GM19351 (cell line): ENCODE data around the gene CYP11A1.

Experiments
- ATAC-seq: cut with Tn5 transposase; IDR thresholded peaks from one replicate; pipeline ENCODE4 v1.9.1; 2021; ENCODE audit warnings: mild to moderate bottlenecking, moderate library complexity; ENCODE audit not compliant: unreplicated experiment

The CYP11A1 gene

DNA sequence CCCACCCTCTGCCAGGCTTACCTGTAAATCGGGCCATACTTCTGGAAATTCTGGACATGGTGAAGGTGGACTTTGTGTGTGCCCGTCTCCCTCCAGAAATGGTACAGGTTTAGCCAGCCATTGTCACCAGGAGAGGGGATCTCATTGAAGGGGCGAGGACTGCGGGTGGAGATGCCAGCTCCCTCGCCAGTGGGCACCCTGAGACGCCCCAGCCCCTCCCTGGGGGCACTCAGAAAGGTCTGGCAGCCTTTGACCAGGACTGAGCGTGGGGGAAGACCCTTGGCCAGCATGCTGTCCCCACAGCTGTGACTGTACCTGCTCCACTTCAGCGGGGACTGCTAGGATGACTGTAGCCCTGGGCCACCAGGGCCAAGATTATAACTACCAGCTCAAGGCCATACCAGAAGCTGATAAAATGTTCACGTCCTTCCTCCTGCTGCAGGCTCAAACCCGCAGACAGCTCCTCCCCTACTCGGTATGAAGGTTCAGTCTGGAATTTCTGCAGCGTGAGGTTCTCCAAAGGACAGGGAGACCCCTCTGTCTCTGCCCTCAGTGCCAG, at the start of gene CYP11A1:
Gene CYP11A1 (minus strand): TSS at position 351 of the 559 bp plus-strand sequence. CDS start 61 bp downstream, at position 290.
- no peak for ATAC-seq

DNA sequence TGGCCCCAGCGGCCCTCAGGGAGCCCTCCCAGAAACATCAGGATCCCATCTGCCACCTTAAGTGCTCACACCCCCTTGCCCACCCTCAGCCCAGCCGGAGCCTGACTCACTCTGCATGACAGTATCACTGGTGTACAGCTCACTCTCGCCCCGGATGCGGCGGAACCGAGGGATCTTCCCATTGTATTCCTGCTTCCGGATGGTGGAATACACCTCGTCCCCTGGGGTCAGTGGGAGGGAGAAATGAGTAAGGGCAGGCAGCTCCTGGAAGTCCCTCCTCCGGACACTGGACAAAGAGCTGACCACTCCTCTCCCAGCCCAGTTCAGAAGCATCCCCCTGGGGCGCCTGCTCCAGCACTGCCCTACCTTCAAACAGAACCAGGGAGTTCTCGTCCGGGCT, 49.8 kb upstream of the CYP11A1 start:
- no peak for ATAC-seq

DNA sequence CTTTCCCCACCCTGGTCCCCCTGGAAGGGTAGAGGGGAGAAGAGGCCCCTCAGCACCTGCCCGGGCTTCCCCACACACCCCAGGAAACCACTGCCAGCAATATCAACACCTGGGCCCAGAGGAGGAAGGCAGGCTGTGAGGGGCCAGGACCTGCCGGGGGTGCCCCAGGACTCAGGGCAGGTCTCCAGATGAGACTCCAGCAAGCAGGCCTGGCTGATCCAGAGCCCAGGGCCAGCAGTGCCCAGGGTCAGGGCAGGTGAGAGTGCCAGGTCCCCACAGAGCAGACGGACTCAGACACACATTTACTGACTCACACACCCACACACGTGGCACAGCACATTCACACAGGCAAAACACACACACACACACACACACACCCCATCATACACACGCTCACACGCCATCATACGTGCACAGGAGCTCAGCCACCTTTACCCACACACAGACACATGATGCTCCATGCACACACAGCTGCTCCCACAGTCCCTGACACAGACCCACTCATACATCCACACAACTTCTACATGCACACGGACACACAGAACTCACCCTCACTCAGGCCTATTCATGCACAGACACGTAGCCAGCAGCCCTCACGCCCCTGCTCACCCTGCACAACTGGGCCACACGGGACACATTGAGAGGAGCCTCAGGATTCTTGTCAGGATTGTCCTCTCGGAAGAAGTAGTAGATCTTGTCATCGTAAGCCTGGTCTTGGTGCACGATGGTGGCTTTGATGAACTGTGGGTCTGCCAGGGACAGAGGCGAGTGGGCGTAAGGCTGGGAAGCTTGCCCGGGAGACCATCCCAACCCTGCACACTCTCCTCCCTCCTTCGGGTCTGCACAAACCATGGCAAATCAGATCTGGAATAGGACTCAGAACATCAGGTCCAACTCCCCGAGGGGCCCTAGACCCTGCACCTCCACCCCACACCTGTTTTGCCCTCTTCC, 48.8 kb upstream of the CYP11A1 start:
- no peak for ATAC-seq

DNA sequence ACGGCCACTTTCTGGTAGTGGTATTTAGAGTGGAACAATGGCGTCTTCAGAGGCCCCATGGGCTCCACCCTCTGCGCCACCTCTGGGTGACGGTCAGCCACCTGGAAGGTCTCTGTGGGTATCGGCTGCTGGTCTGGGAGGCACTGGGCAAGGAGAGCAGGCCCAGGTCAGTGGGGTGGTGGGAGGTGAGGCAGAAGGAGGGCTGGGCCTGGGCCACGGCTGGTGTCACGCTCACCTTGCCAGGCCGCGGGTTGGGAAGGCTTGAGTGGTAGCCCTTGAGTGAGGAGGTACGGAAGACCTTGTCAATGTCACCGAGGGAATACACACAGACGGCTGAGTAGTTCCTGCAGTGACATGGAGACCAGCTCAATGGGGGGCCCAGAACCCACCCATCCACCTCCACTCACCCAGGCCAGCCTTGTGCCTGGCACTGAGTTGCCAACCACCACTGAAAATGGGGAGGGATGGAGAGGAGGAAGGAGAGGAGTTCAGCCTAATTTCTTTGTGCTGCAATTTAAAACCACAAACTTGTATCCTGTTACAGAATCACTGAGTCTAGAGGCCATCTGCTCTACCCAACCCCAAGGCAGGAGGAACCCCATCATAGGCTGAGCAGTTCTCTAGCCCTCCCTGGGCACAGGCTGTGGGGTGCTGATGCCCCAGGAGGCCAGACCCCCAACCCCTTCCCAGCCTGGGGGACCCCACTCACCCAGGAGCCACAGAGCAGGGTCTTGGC, 47.3 kb upstream of the CYP11A1 start:
- no peak for ATAC-seq

DNA sequence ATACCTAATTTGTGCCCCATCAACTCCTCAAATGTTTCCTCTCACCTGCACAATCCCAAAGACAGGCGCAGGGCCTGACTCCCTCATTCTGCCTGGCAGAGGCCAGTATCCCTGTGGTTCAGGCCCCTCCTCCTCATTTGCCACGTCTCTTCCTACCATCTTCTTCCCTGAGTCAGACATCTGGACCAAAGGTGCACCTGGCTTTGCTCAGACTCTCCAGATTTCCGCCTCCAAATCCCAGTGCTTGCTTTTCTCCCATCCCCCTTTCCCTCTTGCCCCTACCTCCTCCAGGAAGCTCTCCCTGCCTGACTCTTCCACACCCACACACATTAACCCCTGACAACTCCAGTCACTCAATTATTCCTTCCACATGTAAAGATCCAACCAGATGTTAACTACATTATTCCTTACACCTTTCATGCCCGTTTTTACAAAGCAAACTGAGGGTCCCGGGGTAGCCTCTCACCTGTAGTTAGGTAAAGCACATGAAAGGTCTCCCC, 46.7 kb upstream of the CYP11A1 start:
- ATAC-seq: no peak

DNA sequence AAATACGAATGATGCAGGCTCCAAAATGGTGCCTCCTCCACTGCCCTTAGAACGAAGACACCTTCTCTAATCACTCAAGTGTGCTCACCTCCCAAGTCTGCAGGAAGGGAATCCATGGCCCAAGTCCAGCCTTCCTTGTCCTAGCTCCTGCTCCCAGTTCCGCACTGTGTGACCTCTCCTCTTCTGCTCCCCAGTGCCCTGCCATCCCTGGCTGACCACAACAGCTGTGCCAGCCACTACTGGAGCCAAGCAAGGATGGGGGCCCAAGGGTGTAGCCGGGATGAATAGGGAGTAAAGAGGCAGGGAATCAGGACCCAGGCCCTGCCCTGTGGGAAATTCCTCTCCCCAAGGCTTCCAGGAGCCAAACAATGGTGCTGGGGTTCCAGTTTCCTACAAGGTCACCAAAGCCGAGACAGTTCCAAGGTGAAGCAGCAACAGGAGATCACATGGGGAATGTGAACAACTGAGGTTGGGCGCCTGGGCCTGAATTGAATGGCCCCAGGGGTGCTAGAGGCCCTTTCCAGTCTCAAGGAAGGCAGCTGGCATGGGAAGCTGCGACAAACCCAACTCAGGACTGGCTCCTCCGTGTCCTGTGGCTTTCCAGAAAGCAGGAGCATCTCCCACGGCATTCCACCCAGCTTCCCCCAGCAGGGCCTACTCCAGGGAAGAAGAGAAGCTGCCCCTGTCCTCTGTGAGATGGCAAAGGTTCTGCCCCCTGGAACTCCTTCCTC, 46.1 kb upstream of the CYP11A1 start:
- ATAC-seq: no peak

DNA sequence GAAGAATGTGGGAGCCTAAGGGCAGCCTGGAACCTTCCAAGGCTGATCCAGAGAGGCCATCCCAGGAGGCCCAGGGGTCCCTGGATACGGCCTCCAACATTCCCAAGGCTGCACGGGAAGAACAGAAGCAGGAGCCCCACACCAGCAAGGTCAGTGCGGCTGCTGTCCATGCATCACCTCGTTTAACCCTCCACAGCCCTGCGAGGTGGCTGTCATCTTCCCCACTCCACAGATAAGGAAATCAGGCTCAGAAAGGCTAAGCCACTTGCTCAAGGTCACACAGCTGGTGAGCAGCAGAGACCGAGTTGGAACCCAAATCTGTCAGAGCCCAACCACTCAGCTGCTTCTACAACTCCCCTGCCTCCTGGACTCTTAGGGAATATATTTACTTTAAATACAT, 44.7 kb upstream of the CYP11A1 start:
- no peak for ATAC-seq

DNA sequence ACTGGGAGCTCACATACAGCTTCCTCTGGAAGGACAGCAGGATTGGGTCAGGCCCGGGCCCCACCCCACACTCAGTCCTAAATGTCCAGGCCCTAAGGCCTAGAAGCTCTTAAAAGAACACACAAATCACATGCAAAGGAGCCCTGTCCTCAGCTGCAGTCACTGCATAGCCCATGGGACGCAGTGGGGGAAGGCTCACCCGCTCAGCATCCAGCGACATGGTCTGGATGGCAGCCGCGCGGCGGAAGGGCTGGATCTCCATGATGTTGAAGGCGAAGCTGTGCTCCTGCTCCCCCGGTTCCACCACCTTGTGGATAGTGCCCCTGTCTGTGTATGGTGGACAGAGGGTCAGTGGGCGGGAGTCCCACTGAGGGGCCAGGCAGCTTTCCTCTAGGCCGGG, 44.2 kb upstream of the CYP11A1 start:
- no peak for ATAC-seq

DNA sequence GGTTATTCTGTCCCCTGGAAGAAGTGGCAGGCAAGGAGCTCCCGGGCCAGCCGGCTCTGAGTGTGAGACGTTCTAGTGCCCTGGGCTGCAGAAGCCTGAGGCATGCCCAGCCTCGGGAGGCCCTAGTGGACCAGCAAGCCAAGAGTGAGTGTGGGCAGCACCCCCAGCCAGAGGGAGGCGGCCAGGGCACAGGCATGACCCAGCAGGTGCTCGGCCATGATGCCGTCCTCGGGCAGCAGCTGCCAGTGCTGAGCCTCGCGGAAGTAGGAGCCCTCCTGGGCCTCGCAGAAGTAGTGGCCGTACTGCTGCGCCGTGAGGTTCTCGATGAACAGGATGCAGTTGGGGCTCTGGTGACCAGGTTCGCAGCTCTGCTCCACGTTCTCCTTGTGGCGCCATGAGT, 43.1 kb upstream of the CYP11A1 start:
- no peak for ATAC-seq

DNA sequence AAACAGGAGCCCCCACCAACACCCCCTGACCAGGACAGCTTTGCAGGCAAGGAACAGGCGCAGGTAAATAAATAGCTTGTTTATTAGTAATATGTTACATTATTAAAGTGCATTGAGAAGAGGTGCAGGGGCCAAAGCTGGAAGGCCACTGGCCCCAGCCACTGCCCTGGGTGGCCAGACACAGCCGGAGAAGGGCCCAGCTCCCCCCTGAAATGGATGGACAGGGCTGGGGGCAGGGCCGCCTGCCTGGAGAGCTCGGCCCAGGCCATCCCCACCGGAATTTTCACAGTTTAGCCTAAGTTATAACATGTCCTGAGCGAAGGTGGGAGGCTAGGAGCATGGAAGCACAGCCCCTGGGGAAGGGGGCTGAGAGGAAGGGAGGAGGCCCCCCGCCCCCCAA, 41.8 kb upstream of the CYP11A1 start:
- no peak for ATAC-seq

DNA sequence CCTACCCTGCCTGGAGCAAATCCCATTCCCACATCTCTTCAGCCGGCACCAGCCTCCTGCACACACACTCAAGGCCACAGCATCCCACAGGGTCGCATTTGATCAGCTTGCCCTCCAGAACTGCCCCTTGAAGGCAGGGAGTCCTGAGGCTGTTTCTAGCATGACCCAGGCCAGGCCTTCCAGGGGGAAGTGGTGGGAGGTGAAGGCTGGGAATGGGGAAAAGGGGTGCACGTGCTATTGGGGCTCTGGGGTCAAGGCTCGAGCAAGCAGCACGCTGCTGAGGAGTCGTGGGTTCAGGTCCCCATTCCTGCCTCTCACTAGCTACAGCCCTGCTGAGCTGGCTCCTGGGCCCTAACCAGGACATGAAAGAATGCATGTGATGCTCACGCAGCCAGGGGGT, 41.4 kb upstream of the CYP11A1 start:
- ATAC-seq: no peak

DNA sequence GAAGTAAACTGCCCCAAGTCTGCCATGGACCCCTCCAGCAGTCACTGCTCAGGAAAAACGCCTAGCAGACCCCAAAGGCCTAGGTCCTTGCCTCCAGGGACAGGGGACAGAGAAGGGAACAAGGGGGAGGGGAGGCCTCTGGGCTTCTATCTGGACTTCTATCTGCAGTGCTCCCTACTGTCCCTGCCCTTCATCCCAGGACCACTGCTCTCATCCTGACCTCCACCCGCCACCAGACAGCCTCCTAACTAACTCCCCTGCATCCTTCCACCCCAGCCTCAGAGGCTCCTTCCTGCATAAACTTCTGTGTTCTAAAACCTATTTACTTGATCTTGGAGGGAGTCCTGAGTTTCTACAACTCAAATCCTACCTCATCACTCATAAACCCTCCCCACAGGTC, 40.9 kb upstream of the CYP11A1 start:
- ATAC-seq: no peak

DNA sequence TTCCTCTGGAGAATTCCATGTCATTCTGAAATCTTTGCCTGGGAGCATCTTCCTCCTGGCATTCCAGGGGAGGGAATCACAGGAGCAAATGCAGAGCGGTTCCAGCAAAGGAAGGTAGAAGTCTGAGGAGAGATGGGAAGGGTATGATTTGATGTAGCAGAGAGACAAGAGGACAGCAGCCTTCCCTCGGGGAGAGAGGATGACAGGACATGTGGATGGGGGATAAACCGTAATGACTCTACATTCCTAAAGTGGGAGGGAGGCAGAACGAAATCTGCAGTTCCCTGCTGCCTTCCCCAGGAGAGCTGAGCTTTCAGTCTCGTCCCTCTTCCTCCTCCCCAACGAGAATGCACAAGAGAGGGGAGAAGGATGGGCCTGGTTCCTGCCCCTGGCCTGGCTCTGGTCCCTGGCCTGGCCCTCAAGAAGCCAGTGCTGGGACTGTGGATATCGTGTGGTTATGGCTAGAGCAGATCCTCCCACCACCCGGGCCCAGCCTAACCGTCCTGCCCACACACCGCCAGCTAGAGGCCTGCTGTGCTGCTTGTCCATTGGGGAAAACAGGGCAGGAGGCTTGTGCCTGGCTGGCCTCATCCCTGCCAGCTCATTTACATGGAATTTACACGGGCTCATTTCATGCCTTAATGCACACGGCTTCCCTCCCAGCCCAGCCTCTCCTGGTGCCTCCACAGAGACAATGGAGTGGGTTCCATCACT, 39.7 kb upstream of the CYP11A1 start:
- ATAC-seq: no peak

DNA sequence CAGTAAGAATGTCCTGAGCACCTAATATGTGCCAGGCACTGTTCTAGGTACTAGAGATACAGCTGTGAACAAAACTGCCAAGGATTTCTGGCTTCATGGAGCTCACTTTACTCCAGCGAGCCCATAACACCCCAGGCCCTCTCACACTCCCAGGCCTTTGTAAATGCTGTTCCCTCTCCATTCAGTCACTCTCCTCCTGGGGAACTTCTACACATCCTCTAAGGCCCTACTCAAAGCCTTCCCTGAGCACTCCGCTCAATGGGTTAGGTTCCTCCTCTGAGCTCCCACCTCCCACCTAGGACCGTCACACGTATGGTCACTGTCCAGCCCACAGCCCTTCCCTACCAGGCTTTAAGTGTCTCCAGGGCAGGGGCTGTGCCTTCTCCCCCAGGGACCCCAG, 39.1 kb upstream of the CYP11A1 start:
- no peak for ATAC-seq

DNA sequence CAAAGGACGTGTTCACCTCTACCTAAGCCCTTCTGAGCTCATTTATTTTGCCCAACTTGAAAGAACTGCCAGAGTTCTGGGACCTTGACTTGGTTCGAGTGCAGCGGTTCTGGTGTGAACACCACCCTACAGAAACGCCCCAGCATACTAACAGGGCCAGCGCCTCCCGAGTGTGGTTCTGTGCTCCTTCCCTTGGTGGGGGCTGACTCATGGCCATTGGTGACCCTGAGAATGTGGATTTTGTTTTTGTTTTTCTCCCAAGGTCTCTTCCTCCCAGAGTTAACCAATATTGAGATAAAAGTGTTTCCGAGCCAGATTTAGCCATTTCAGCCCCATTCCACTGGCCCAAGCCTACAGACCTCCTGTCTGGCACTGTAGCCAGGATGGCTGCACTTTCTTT, 38.4 kb upstream of the CYP11A1 start:
- no peak for ATAC-seq

DNA sequence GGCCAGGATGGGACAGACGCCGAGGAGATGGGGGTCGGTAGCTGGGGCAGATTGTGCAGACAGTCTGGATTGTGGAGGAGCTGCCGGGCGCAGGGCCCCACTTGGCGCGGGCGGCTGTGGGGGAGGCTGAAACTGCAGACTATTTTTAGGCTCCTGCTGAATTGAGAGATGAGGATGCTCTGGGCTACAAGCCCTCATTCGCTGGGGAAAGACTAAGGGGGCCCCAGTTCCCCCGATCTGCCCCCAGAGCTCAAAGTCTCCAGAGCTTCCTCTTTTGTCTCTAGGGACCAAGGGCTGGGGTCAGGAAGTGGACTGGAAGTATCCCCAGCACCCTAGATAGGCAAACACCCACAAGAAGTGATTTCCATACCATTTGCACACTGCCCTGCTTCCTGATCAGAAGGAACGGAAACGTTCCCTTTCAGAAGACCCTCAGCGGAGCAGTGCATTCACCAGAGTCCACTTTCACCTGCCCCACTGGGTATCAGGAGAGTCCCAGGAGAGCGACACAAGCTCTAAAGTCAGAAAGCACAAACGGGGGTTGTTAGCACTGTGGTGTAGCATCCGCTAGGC, 36.6 kb upstream of the CYP11A1 start:
- no peak for ATAC-seq

DNA sequence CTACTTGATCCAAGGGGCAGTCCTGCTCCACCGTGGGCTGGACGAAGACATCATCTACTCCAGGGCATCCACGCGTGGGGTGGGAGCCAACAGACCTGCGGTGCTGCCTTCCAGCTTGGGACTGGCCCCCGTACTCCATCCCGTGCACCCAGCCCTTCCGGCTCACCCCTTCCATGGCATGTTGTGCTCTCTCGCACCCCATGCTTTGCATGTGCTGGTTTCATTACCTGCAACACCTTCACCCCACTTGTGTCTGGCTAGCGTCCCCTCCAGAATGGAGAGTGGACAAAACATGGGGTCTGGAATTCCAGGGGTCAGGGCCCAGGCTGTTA, 36.1 kb upstream of the CYP11A1 start:
- peak; percentile 24 for ATAC-seq

DNA sequence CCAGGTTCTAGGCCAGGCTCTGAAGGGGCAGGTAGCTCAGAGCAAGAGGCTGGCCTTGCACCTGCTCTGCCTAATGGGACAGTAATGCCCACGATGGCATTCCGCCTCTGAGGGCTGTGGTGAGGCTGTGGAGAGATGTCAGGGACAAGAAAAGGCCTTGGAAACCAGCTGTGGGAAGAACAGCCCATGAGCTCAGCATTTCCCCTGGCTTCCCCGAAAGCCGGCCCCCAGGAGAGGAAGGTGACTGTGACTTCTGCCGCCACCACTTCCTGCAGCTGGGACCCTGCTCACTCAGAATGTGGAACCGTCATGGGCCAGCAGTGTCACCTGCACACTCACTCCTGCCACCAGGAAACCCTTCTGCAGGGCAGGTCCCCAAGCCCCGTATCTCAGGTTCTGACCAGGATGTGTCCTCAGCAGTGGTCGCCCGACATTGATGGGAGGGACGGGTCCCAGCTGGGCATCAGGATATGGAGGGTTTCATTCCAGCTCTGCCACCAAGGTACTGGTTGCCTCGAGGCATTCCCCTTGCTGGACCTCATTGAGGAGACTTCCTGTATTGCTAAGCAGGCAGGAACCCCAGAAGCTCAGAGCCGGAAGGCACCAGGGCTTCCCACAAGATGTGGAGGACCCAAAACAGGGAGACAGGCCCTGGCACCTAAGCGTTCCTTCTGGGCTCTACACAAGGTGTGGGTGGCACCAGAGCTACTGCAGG, 35.6 kb upstream of the CYP11A1 start:
- peak; percentile 40 for ATAC-seq

DNA sequence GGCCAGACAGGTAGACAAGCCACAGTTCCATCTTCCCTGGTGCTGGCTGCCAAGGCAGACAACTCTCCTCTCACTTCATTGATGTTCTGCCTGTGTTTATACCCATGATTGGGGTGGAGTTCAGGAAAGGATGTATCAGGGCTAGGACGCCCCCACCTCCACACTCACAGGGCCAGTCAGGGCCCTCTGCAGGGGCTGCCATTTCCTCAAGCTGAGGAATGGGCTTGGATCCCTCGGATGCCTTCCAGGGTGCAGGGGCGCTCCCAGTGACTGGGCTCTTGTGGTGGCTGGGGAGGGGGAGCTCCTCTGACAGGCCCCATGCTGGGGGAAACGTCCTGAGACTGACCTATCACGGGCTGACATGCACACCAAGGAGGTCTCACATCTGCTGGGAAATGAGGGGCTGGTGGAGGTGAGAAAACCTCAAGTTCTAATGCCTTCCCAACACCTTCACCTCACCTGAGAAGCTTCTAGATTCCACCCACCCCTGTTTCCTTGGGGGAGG, 34.9 kb upstream of the CYP11A1 start:
- ATAC-seq: no peak
